ENCODE measurements around the gene REPS2. TPM values are rescaled to one million over a fixed set of nuclear protein-coding genes. Genes with fewer than 3 reads are reported as not detected.

The REPS2 gene
- total and polyA plus RNA-seq, 9 of the 15 experiments (the other 6 are each of a cell fraction or from before 2014, with no cell fraction given), result 0.01 to 0.07 (median 0.01) TPM; not detected in 3

GRCh38 chrX:16910376-16910775 is 36.1 kb upstream of the REPS2 start:
- ChIA-PET POLR2A (no interaction called here), CTCF (ENCODE audit: low intra/inter-chr PET ratio) (no interaction called here)
- H3K36me3 ChIP-seq (ENCODE audit: control insufficient read depth, insufficient read depth, low read length), result no peaks in the 10 kb centered on the region
- ATAC-seq (no peak), DNase-seq (ENCODE audit: extremely low read depth in 1 of 4, low spot score in 3 of 4) (no peak), FAIRE-seq (no peak)
- H3K9me1 ChIP-seq (ENCODE audit: control insufficient read depth, insufficient read depth, low read length), result no peaks in the 10 kb centered on the region
- TF ChIP-seq ZBTB12 (CRISPR knock-in tag; IDR thresholded peaks at IDR 0.05) (no peak), PHF20 (IDR thresholded peaks at IDR 0.05; ENCODE audit: partially characterized antibody) (no peak), RBM25 (IDR thresholded peaks at IDR 0.05; ENCODE audit: low read depth, low read length, severe bottlenecking) (no peak), VEZF1 (CRISPR knock-in tag; IDR thresholded peaks at IDR 0.05) (no peak), RUNX1 (IDR thresholded peaks at IDR 0.05; ENCODE audit: low read depth) (no peak), RBM34 (IDR thresholded peaks at IDR 0.05; ENCODE audit: borderline replicate concordance, insufficient read depth, low read length) (no peak)
- no peak overlapping the region for H3K4me2 ChIP-seq (ENCODE audit: insufficient read depth, low read length)
- no peaks in the 10 kb centered on the region for H3K4me1 ChIP-seq (replicated peaks in 1 of 2; ENCODE audit: control insufficient read depth in 2 of 2, insufficient read depth in 2 of 2, low read length in 2 of 2)
- no peak overlapping the region for H2AFZ ChIP-seq (ENCODE audit: low read depth, low read length)
- peaks cover 4 to 14% of the 10 kb centered on the region in 2 experiments; a peak in 3 of 5 replicates for H3K27me3 ChIP-seq (ENCODE audit: control insufficient read depth in 2 of 2, insufficient read depth in 2 of 2, low read length in 2 of 2)
- intact Hi-C loops (cut with micrococcal nuclease), result no loop called here
- in situ Hi-C loops (cut with MboI), result no loop called here
- H3K9me3 ChIP-seq (replicated peaks; ENCODE audit: control insufficient read depth, insufficient read depth, low read depth, low read length), result no peaks in the 10 kb centered on the region
- H3K9ac ChIP-seq (ENCODE audit: insufficient read depth in 1 of 2, low read depth in 2 of 2, low read length in 2 of 2), result no peak overlapping the region
- no peak overlapping the region for H3K4me3 ChIP-seq
- H3K27ac ChIP-seq (ENCODE audit: extremely low read depth, low read depth, low read length), result no peak overlapping the region
- BruUV-seq (replicated peaks), result no TSS peak
- no peaks in the 10 kb centered on the region for H4K20me1 ChIP-seq (replicated peaks; ENCODE audit: control insufficient read depth, insufficient read depth, low read length)
- WGBS (ENCODE audit: insufficient coverage, low coverage, missing lambda C conversion rate), result 0% methylated on average over 1 of the region's 1 CpG
- no peaks in the 10 kb centered on the region for H3K79me2 ChIP-seq (ENCODE audit: control insufficient read depth, insufficient read depth, low read length)
